ENCODE data around the gene PCDH11X. TPM values are rescaled to one million over a fixed set of nuclear protein-coding genes. Genes with fewer than 3 reads are reported as not detected.
"Not testable (repeated sequence)": the region's sequence is repeated elsewhere in the genome, so short reads cannot be mapped to it uniquely, and the experiment has no call there.

The PCDH11X gene, protein sequence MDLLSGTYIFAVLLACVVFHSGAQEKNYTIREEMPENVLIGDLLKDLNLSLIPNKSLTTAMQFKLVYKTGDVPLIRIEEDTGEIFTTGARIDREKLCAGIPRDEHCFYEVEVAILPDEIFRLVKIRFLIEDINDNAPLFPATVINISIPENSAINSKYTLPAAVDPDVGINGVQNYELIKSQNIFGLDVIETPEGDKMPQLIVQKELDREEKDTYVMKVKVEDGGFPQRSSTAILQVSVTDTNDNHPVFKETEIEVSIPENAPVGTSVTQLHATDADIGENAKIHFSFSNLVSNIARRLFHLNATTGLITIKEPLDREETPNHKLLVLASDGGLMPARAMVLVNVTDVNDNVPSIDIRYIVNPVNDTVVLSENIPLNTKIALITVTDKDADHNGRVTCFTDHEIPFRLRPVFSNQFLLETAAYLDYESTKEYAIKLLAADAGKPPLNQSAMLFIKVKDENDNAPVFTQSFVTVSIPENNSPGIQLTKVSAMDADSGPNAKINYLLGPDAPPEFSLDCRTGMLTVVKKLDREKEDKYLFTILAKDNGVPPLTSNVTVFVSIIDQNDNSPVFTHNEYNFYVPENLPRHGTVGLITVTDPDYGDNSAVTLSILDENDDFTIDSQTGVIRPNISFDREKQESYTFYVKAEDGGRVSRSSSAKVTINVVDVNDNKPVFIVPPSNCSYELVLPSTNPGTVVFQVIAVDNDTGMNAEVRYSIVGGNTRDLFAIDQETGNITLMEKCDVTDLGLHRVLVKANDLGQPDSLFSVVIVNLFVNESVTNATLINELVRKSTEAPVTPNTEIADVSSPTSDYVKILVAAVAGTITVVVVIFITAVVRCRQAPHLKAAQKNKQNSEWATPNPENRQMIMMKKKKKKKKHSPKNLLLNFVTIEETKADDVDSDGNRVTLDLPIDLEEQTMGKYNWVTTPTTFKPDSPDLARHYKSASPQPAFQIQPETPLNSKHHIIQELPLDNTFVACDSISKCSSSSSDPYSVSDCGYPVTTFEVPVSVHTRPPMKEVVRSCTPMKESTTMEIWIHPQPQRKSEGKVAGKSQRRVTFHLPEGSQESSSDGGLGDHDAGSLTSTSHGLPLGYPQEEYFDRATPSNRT (N-terminal part only)
- under 0.01 TPM in 1 of 2 replicates, not detected in the other for total RNA-seq

DNA sequence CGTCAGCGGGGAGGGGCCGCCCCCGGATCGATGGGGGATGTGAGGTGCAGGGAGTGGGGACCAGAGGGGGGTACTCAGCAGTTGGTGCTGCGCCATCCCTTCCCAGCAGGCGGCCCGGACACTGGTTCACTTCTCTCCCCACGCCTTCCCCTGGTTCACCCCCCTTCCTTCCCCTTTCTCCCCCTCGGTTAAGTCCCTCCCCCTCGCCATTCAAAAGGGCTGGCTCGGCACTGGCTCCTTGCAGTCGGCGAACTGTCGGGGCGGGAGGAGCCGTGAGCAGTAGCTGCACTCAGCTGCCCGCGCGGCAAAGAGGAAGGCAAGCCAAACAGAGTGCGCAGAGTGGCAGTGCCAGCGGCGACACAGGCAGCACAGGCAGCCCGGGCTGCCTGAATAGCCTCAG is at the start of gene PCDH11X:
Gene PCDH11X (plus strand): TSS at position 241 of the 400 bp plus-strand sequence. CDS start 56,130 bp downstream, outside the sequence.
- H3K4me2 ChIP-seq (ENCODE audit: insufficient read depth, low read length); H3K4me1 ChIP-seq (ENCODE audit: insufficient read depth, low read length); H3K27ac ChIP-seq (ENCODE audit: low read depth, low read length); H3K4me3 ChIP-seq (ENCODE audit: insufficient read depth, low read length); H3K9me3 ChIP-seq (ENCODE audit: low read depth, low read length); H3K79me2 ChIP-seq (ENCODE audit: insufficient read depth, low read length); DNase-seq (ENCODE audit: insufficient read length, low spot score, missing footprints); H3K27me3 ChIP-seq (ENCODE audit: insufficient read depth, low read length); H4K20me1 ChIP-seq (ENCODE audit: insufficient read depth, low read length); H3K36me3 ChIP-seq (ENCODE audit: insufficient read depth, low read length); H2AFZ ChIP-seq (ENCODE audit: low read length): not testable (repeated sequence)

DNA sequence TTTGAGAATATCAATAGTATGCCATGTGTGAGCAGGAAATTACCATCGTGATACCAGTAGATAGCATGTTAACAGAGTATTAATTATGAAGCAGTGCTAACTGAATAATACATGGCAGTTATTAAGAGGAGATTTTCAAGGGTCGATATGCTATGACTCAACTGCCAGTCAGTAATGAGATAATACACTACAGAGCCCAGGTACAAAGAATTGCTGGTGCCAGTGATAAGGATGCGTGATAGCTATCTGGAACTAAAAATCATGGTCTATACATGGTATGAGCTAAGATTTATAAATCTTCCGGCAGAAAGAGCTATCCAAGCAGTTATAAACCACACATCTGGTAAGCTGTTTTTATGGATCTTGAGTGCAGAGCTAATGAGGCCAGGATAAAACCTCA is 31.7 kb upstream of the PCDH11X start:
- H3K79me2 ChIP-seq (ENCODE audit: insufficient read depth, low read length) = not testable (repeated sequence)

DNA sequence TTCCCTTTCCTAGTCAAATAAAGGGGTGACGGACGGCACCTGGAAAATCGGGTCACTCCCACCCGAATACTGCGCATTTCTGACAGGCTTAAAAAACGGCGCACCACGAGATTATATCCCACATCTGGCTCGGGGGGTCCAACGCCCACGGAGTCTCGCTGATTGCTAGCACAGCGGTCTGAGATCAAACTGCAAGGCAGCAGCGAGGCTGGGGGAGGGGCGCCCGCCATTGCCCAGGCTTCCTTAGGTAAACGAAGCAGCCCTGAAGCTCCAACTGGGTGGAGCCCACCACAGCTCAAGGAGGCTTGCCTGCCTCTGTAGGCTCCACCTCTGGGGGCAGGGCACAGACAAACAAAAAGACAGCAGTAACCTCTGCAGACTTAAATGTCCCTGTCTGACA is 26.2 kb upstream of the PCDH11X start:
- not testable (repeated sequence) for H3K4me3 ChIP-seq (ENCODE audit: insufficient read depth, low read length); H3K27me3 ChIP-seq (ENCODE audit: insufficient read depth, low read length); H4K20me1 ChIP-seq (ENCODE audit: insufficient read depth, low read length); H3K79me2 ChIP-seq (ENCODE audit: insufficient read depth, low read length); H3K27ac ChIP-seq (ENCODE audit: low read depth, low read length); H3K9me3 ChIP-seq (ENCODE audit: low read depth, low read length); H3K4me2 ChIP-seq (ENCODE audit: insufficient read depth, low read length); H2AFZ ChIP-seq (ENCODE audit: low read length); H3K4me1 ChIP-seq (ENCODE audit: insufficient read depth, low read length); H3K36me3 ChIP-seq (ENCODE audit: insufficient read depth, low read length); DNase-seq (ENCODE audit: insufficient read length, low spot score, missing footprints)

More for the DNA sequence above, 31.7 kb upstream of the PCDH11X start:
- H3K9me3 ChIP-seq (ENCODE audit: low read depth, low read length); H2AFZ ChIP-seq (ENCODE audit: low read length); H3K4me3 ChIP-seq (ENCODE audit: insufficient read depth, low read length); H3K27ac ChIP-seq (ENCODE audit: low read depth, low read length); H3K4me1 ChIP-seq (ENCODE audit: insufficient read depth, low read length); H3K36me3 ChIP-seq (ENCODE audit: insufficient read depth, low read length); H4K20me1 ChIP-seq (ENCODE audit: insufficient read depth, low read length); H3K27me3 ChIP-seq (ENCODE audit: insufficient read depth, low read length); H3K4me2 ChIP-seq (ENCODE audit: insufficient read depth, low read length); DNase-seq (ENCODE audit: insufficient read length, low spot score, missing footprints): not testable (repeated sequence)

DNA sequence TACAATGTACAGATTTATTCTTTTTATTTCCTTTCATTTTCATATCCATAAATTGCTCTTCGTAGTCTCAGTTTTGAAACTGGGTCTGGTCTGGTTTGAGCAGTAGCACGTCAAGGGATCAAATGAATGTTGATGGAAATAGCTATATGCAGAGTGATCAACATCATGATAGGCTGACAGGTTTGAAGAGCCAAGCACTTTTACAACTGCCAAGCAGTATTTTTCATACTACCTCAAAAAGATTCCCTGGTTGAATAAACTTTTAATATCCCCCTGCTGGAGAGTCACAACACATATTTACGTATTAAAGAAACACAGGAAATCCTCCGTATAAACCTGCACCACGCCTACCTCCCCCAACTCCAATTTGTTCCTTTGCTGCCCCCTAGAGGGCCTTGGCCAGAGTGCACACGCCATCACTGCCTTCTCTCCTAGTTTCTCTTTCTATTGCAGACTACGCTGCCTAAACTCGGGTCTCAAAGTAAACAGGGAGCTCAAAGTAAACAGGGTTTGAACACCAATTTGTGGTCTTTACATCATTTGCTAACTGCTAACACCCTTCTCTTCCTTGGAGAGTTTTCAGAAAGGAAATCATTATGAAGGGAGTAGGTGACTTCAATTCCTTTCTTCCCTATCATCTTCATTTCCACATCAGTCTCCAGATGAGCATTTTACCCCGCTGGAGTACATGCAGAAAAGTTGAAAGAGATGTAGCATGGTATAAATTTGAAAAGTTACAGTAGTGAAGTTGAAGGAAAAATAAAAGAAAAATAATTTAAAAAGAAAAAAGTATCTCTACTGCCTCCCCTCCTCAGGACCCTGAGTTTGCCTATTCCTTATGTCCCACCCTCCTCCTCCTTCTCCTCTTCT is 8.3 kb upstream of the PCDH11X start:
- not testable (repeated sequence) for H3K27me3 ChIP-seq (ENCODE audit: insufficient read depth, low read length); H3K79me2 ChIP-seq (ENCODE audit: insufficient read depth, low read length); H4K20me1 ChIP-seq (ENCODE audit: insufficient read depth, low read length); H3K27ac ChIP-seq (ENCODE audit: low read depth, low read length); H3K9me3 ChIP-seq (ENCODE audit: low read depth, low read length); H2AFZ ChIP-seq (ENCODE audit: low read length); DNase-seq (ENCODE audit: insufficient read length, low spot score, missing footprints); H3K4me1 ChIP-seq (ENCODE audit: insufficient read depth, low read length); H3K36me3 ChIP-seq (ENCODE audit: insufficient read depth, low read length); H3K4me3 ChIP-seq (ENCODE audit: insufficient read depth, low read length)
- TF ChIP-seq, protein P1, sequence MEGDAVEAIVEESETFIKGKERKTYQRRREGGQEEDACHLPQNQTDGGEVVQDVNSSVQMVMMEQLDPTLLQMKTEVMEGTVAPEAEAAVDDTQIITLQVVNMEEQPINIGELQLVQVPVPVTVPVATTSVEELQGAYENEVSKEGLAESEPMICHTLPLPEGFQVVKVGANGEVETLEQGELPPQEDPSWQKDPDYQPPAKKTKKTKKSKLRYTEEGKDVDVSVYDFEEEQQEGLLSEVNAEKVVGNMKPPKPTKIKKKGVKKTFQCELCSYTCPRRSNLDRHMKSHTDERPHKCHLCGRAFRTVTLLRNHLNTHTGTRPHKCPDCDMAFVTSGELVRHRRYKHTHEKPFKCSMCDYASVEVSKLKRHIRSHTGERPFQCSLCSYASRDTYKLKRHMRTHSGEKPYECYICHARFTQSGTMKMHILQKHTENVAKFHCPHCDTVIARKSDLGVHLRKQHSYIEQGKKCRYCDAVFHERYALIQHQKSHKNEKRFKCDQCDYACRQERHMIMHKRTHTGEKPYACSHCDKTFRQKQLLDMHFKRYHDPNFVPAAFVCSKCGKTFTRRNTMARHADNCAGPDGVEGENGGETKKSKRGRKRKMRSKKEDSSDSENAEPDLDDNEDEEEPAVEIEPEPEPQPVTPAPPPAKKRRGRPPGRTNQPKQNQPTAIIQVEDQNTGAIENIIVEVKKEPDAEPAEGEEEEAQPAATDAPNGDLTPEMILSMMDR (IDR thresholded peaks at IDR 0.05; ENCODE audit: extremely low read depth, low read depth, low read length) = peak; percentile 28
- H3K4me2 ChIP-seq (ENCODE audit: insufficient read depth, low read length) = peak overlapping the region; percentile 45

DNA sequence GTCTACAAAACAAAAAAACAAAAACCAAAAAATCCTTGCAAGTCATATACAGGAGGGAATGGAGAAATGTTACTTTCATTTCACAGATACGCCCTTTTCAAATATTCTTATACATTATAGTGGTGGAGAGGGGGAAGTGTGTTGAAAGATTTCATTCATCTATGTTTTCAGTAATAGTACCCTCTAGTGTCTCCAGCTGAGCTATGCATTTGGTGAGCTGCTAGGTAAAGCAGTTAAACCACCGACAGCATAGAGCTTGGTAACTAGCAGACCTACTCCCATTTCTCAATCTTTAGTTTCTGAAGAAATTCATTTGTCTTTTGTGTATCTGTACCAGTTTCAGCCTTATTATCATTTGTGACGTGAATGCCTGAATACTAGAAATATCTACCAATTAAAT is 5.2 kb upstream of the PCDH11X start:
- H2AFZ ChIP-seq (ENCODE audit: low read length) = not testable (repeated sequence)

DNA sequence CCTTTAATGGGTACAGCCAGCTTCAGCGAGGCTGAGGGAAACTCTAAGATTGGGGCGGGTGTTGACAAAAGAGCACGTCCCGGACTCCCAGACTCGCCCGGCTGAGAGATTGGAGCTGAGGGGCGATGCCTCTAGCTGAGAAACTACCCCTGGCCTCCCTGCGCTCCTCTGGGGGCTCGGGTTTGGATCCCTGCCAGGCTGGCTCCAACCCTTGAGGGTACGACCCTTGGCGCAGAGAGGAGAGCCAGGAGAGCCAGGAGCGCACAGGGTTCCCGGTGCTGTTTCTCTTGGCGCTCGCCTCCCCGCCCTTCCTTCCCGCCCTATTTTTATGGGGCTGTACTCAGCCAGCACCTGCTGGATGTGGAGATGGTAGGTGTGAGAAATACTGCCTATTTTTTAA is 833 bp downstream of the PCDH11X start:
- not testable (repeated sequence) for H3K27ac ChIP-seq (ENCODE audit: low read depth, low read length); H3K4me2 ChIP-seq (ENCODE audit: insufficient read depth, low read length); H3K9me3 ChIP-seq (ENCODE audit: low read depth, low read length); H2AFZ ChIP-seq (ENCODE audit: low read length); H3K4me1 ChIP-seq (ENCODE audit: insufficient read depth, low read length); H4K20me1 ChIP-seq (ENCODE audit: insufficient read depth, low read length); H3K27me3 ChIP-seq (ENCODE audit: insufficient read depth, low read length); H3K36me3 ChIP-seq (ENCODE audit: insufficient read depth, low read length); DNase-seq (ENCODE audit: insufficient read length, low spot score, missing footprints); H3K79me2 ChIP-seq (ENCODE audit: insufficient read depth, low read length); H3K4me3 ChIP-seq (ENCODE audit: insufficient read depth, low read length)

More for the DNA sequence above, 5.2 kb upstream of the PCDH11X start:
- not testable (repeated sequence) for H3K4me1 ChIP-seq (ENCODE audit: insufficient read depth, low read length); H3K4me3 ChIP-seq (ENCODE audit: insufficient read depth, low read length); H3K27me3 ChIP-seq (ENCODE audit: insufficient read depth, low read length); H3K27ac ChIP-seq (ENCODE audit: low read depth, low read length); H3K79me2 ChIP-seq (ENCODE audit: insufficient read depth, low read length); DNase-seq (ENCODE audit: insufficient read length, low spot score, missing footprints); H3K9me3 ChIP-seq (ENCODE audit: low read depth, low read length); H3K36me3 ChIP-seq (ENCODE audit: insufficient read depth, low read length); H4K20me1 ChIP-seq (ENCODE audit: insufficient read depth, low read length); H3K4me2 ChIP-seq (ENCODE audit: insufficient read depth, low read length)

DNA sequence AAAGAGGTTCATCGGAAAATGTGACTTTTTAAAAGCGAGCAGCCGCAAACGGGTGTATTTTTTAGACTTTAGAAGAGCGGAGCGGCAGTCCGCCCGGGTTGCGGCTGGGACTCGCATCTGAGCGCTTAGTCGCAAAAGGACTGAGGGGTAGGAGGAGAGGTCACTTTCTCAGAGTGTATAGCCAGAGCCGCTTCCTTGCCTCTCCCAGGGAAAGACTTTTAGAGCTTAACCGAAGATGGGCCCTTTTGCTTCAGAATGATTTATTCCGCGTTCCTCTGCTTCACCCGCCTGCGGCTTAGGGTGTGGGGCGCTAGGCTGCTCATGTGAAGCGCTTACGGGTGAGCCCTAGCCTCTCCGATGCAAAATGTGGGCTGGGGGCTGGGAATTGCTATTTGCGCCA is 1.5 kb downstream of the PCDH11X start:
- H3K79me2 ChIP-seq (ENCODE audit: insufficient read depth, low read length); H3K36me3 ChIP-seq (ENCODE audit: insufficient read depth, low read length); H3K4me1 ChIP-seq (ENCODE audit: insufficient read depth, low read length); H3K4me2 ChIP-seq (ENCODE audit: insufficient read depth, low read length); H3K4me3 ChIP-seq (ENCODE audit: insufficient read depth, low read length); H4K20me1 ChIP-seq (ENCODE audit: insufficient read depth, low read length); H3K9me3 ChIP-seq (ENCODE audit: low read depth, low read length); H2AFZ ChIP-seq (ENCODE audit: low read length); H3K27me3 ChIP-seq (ENCODE audit: insufficient read depth, low read length); DNase-seq (ENCODE audit: insufficient read length, low spot score, missing footprints); H3K27ac ChIP-seq (ENCODE audit: low read depth, low read length): not testable (repeated sequence)
